Subcutaneous adipose tissue (tissue), 4 donors: ENCODE results near the gene ASIC2. TPM values are rescaled to one million over a fixed set of nuclear protein-coding genes. Genes with fewer than 3 reads are reported as not detected.

Experiments
- CTCF ChIP-seq: fragments of 450-650 bp; IDR thresholded peaks from one replicate; pipeline ENCODE4 v1.5.1; 2016; ENCODE audit warnings: low read depth, mild to moderate bottlenecking, control low read depth, antibody characterized with exemption, moderate library complexity
- total RNA-seq, 4 donors: library from RNA; depleted of rRNA; stranded (reverse); fragments of >200 nt; gene quantifications; one replicate each; pipeline ENCODE4 v1.1.0, GENCODE V29; 2016

ASIC2 gene
- not detected for total RNA-seq

GRCh38 chr17:33292981-33293867 lies at the start of gene ASIC2:
ASIC2 (minus strand) TSS chr17:33293295.
- TF ChIP-seq CTCF: no peak

- no peak for TF ChIP-seq CTCF
Observed at GRCh38 chr17:33342025-33342424, 48.9 kb upstream of the ASIC2 start.

GRCh38 chr17:33338242-33338641 lies 45.1 kb upstream of the ASIC2 start:
- no peak for TF ChIP-seq CTCF

- TF ChIP-seq CTCF: no peak
Observed at GRCh38 chr17:33335491-33336173, 42.5 kb upstream of the ASIC2 start.

GRCh38 chr17:33334703-33335102 lies 41.6 kb upstream of the ASIC2 start:
- no peak for TF ChIP-seq CTCF

GRCh38 chr17:33330877-33331276 lies 37.8 kb upstream of the ASIC2 start:
- TF ChIP-seq CTCF: no peak

GRCh38 chr17:33328129-33328528 lies 35.0 kb upstream of the ASIC2 start:
- TF ChIP-seq CTCF: no peak
